Measurements from ENCODE around the gene TPM3. TPM values are rescaled to one million over a fixed set of nuclear protein-coding genes. Genes with fewer than 3 reads are reported as not detected.

TPM3 gene
- total RNA-seq = 100 to 1,000 TPM; 686 to 725 TPM

DNA sequence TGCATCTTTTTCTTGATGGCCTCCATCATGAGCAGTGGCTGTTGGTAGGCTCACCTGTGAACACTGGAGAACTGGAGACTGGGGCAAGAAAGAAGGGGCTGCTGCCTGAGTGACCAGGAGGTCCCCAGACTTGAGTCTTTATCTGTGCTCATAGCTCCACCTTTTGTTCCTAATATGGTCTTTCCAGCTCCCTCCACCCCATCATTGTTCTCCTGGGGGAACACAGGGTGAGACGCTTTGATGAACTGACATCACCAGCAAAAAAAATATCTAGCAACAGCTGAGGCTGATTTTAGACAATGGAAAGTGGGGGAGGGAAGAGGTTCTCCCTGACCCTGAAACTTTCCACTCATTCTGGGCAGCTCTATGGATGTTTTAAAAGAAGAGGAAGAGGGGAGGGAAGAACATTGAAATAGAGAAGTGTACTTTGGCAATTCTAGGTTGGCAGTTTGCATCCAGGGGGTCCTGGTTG lies at the start of gene TPM3:
TPM3 (minus strand) TSS at position 111 of the 472 bp plus-strand sequence; CDS start at position 29, 82 bp downstream.

DNA sequence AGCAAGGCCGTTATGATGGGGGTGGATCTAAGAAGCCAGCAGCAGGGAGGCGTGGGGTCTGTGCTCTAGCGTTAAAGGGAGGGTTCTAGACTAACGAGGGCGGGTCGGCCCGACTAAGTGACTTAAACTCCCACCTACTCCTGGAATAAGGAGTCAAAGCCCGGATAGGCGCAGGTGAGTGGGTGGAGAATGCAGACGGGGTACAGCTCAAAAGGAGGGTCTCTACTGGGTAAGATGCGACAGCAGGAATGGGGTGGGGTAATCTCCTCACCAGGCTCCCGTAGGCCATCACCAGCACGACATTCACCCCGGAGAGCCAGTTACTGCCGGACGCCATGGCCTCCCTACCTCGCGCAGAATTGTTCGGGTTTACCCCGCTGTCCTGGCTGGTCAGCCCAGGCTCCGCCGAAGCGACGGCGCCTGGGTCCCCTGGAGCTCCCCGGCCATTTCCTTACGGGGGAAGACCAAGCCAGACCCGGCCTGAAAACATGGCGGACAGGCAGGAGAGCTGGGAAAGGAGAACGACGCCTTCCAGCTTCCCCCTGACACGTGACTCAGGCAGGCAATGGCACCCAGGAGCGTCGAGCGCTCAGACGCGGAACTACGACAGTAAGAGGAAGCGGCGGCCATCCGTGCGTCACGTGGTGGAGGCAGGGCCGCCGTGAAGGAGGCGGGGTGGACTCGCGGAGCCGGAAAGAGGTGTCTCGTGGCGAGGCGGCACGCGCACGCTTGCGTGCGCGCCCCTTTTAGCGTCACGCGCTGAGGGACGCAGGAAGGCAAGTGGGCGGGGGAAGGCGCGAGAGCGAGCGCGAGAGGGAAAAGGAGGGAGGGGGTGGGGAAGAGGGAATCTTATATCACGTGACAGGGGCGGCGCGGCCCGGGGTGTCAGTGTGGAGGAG lies 28.4 kb upstream of the TPM3 start, which contains the start of gene UBAP2L:
UBAP2L (plus strand) TSS at position 885 of the 899 bp plus-strand sequence. CDS start 4,169 bp downstream, outside the sequence.

DNA sequence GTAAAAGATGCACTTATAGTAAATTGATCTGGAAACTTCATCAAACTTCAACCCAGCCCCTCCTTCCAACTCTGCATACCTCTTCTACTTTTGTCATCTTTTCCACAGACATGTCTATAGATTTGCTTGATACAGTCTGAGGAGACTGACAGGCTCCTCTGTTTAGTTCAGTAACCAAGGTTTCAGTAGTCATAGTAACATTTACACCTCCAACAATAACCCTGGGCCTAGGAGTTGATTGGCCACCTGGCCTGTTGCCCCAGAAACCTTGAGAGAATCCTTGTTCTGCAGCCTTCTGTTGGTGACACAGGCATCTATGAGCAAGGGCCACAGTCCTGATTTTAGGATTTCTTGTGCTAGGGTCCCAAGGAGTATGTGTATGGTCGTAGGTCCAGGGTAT lies 14.3 kb upstream of the TPM3 start, which contains the start of gene CFAP141:
CFAP141 (minus strand) TSS at position 138 of the 400 bp plus-strand sequence; CDS start at position 112, 26 bp downstream.

DNA sequence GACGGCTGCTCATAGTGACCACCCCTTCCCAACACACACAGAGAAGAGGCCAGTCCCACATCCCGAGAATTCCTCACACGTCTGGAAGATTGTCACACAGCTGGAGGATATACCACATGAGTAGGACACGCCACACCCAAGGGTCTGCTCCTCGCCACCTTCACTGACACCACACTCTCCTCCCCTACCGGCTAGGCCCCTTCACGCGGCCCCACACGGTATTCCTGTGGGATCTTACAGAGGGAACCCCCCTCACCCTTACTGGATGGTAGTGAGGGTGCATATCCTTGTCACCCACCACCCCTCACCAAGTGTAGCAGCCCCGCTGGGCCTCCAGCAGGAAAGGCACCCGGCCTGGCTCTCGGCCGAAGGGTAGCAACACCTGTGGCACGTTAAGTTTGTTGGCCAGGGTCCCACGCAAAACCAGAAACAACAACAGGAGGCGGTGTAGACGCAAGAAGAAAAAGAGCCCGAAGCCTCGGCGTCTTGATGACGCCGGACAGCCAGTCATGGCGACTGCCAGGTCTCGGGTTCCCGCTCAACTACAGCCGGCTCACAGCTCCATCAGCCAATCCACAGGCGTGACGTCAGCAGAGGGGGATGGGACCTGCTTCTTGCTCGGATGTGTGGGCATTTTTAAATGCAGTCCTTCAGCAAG lies 37.2 kb downstream of the TPM3 start, which contains the start of gene NUP210L:
NUP210L (minus strand) TSS at position 540 of the 658 bp plus-strand sequence.

Small RNAs within 50 kb of the gene (microRNA-seq; reads per million reads assigned to microRNA genes)
- 6.3 reads per million, percentile 34 among the genes with 10 or more reads in this experiment for gene MIR190B (ENCODE audit: borderline microRNAs expressed, borderline replicate concordance)

Other genes with a start within 250 kb of the TPM3 start
- gene DENND4B, start 245.4 kb downstream of the TPM3 start, total RNA-seq = 100 to 1,000 TPM; 164 to 167 TPM
- gene CRTC2, start 233.5 kb downstream of the TPM3 start, total RNA-seq = 10 to 100 TPM; 82.9 to 99.8 TPM
- gene SLC39A1, start 228.6 kb downstream of the TPM3 start, total RNA-seq = 10 to 100 TPM; 27.7 to 29.7 TPM
- 1 to 10 TPM; 6.0 to 7.9 TPM for gene CREB3L4, start 224.2 kb downstream of the TPM3 start, total RNA-seq
- gene JTB, start 214.4 kb downstream of the TPM3 start, total RNA-seq = 100 to 1,000 TPM; 106 to 107 TPM
- 1 to 10 TPM; 1.3 TPM for gene RAB13, start 205.8 kb downstream of the TPM3 start, total RNA-seq
- 1,000 to 10,000 TPM; 3,937 to 4,301 TPM for gene RPS27, start 201.3 kb downstream of the TPM3 start, total RNA-seq
- under 1 TPM; 0.08 to 0.10 TPM for gene NUP210L, start 37.0 kb downstream of the TPM3 start, total RNA-seq
- not detected for gene CFAP141, start 14.2 kb upstream of the TPM3 start, total RNA-seq
- 100 to 1,000 TPM; 180 to 183 TPM for gene UBAP2L, start 28.9 kb upstream of the TPM3 start, total RNA-seq
- gene HAX1, start 80.5 kb upstream of the TPM3 start, total RNA-seq = 10 to 100 TPM; 96.6 to 97.2 TPM
- not detected for gene AQP10, start 129.0 kb upstream of the TPM3 start, total RNA-seq
- 100 to 1,000 TPM; 146 to 156 TPM for gene ATP8B2, start 133.4 kb upstream of the TPM3 start, total RNA-seq
- gene IL6R, start 213.2 kb upstream of the TPM3 start, total RNA-seq = 10 to 100 TPM; 10.9 to 11.6 TPM